Bone marrow (tissue), 2 donors: ENCODE measurements around the gene ZDHHC24.

ENCODE experiments used
- DNase-seq, 2 donors: peaks; one replicate each; lab custom pipeline; 2025; lab: John Stamatoyannopoulos, UW

Gene ZDHHC24

GRCh38 chr11:66494935-66495334 lies 50.9 kb downstream of the ZDHHC24 start:
- no peak for DNase-seq

- no peak for DNase-seq
Observed at GRCh38 chr11:66494458-66494857, 51.4 kb downstream of the ZDHHC24 start.

- no peak for DNase-seq
Observed at GRCh38 chr11:66493130-66493529, 52.7 kb downstream of the ZDHHC24 start.

DNA sequence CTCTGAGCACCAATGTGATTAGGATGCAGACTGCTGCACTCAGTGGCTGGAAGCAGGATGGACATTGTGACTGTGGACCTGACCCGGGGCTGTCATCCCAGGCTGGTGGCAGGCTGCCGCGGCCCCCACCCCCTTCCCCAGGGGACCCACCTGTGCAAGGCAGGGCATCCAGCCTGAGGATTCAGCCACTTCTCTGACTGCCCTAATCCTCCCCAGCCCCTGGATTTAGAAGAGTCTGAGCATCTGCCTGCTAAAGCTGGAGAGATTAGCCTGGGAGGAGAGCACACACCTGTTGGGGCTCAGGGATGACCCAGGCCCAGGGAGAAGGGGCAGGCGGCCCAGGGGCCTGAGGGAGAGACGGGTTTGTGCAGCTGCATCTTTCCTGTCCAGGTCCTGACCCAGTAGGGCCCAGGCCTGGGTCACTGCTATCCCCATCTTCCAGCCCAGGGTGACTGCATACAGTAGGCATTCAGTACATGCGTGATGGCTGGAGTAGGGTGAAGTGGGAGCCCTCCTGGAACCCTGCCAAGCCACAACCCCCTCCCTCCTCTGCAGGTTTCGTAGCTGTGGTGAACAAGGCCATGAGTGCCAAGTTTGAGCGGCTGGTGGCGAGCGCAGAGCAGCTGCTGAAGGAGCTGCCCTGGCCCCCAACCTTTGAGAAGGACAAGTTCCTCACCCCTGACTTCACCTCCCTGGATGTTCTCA lies 53.5 kb downstream of the ZDHHC24 start:
- no peak for DNase-seq

GRCh38 chr11:66491315-66491935 lies 54.4 kb downstream of the ZDHHC24 start:
- no peak for DNase-seq

DNA sequence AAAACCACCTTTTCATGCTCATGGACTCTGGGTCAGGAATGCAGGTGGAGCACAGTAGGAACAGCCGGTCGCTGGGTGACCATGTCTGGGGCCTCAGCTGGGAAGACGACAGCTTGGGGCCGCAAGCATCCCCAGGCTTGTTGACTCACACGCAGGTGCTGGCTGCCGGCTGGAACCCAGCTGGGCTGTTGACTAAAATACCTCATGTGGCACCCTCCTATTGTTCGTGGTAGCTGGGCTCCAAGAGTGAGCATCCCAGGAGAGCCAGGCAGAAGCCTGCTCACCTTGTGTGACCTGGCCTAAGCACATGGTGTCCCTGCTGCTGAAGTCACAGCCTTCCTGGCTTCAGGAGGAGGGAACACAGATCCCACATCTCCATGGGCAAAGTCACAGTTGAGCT lies 56.2 kb downstream of the ZDHHC24 start:
- DNase-seq, result no peak

DNA sequence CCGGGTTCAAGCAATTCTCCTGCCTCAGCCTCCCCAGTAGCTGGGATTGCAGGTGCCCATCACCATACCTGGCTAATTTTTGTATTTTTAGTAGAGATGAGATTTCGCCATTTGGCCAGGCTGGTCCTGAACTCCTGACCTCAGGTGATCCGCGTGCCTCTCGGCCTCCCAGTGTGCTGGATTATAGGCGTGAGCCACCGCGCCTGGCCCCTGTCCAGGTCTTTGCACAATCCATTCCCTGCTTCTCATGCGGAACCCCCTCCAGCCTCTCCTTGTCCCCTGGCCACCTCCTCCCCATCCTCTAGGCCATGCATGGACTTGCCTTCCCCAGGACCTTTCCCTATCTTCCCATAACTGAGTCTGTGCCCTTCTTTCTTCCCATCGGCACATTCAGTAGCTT lies 56.9 kb downstream of the ZDHHC24 start:
- no peak for DNase-seq

DNA sequence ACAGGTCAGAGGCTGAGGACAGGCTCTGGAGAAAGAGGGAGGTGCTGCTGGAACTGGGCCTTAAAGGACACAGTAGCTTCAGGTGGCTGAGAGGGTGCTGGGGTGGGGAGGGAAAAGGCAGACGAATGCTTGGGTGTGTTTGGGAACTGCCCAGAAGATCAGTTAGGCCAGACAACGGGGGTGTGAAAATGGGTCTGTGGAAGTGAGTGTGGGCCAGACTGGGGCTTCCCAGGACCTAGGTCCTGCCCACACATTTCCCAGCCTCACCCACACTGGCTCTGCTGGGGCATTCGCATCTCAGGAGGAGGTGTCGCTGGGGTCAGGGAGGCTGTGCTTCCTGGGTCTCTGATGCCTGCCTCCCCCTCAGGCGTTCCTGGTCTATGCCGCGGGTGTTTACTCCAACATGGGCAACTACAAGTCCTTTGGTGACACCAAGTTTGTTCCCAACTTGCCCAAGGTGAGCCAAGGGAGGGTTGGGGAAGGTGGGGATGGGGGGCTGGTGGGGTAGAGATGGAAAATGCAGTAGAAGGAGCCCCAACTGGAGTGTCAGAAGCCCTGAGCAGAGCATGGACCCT lies 61.0 kb downstream of the ZDHHC24 start:
- no peak for DNase-seq

DNA sequence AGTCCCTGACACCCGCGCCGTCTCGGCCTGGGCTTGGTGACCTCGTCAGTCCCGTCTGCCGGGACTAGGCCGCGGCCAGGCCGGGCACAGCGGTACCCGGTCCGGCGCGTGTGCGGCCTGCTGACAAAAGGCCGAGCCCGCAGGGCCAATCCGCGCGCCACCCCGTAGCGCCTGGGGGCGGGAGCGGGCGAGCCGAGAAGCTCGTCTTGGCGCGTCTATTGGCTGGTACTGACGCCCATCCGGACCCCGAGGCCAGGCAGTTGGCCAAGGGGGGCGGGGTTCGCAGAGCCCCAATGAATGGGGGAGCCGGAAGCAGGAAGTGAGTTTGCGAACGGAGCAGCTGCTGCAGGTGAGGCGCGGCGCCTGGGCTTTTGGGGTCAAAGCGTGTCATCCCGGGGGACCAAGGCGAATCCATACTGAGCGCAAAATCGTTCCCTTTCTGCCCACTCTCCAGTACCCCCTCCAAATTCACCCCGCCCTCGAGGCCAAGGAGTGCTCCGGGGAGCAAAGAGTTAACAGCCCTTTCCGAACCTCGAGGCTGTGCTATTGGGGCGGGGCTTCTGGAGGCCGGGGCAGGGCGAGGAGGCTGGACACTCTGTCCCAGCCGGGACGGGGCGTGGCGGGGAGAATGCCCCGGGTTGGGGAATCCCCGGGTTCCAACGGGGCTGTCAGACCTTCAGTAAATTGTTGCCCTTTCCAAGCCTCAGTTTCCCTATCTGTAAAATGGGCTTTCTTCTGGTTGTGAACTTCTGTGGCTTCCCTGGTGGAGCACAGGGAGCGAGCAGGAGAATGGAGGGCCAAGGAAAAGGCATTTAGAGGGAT lies 65.5 kb downstream of the ZDHHC24 start, which contains the start of gene DPP3:
Gene DPP3 (plus strand): TSS at position 318 of the 822 bp plus-strand sequence. CDS start 1,767 bp downstream, outside the sequence.
- DNase-seq, result peak; percentile 90 to 91

DNA sequence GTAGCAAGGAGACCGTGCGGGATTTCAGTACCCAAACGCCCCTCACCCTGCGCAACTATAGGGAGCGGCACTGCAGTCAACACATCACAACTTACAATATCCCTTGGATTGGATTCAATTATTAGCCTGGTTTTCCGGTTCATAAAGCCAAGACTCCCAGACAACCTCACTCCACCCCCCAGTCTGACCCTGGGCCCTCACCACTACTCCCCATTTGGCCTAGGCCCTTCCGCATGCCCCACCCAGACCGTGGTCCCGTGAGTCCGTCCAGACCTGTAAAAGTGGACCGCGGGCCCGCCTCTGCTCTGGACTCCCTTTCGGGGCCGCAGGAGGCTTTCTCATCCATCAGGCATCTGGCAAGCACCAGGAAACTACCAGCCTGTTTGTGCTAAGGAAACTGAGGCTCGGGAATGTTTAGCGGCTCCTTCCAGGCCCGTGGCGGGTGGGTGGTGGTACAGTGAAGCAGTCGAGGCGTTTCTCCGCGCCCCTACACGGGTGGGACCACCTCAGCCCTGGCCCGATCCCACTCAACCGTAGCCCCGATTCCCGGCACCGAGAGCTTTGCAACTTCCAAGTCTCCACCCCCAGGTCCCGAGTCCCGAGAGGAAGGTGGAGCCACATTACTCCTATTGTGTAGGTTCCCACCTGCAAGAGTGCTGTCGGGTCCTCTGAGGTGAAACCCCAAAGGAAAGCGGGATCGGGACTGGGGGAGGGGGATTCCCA lies 66.3 kb downstream of the ZDHHC24 start:
- no peak for DNase-seq

DNA sequence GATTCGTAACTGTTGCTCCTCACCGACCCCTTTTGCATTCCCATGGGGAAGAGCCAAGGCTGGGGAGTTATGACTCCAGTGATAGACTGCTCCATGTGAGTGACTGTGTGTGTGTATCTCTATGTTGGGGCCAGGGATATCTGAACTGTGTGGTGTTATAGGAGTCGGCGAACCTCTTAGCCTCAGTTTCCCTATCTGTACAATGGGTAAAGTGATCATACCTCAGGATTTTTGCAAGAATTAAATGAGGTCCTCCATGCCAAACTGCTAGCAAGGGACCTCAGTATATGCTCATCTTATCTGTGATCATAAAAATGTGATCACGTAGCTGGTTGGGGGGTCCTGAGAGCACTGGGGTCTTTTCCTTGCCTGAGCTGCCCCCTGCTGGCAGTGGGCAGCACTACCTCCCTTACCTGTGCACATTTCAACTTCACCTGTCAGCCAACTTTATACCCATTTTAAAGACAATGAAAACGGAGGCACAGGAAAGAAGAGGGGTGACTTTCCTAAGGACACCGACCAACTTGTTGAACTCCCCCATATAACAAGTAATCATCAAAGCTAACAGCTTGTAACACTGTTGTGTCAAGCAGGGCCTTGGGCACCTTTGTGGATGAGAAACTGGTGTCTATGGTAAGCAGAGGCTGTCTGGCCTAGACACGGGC lies 67.0 kb downstream of the ZDHHC24 start:
- no peak for DNase-seq

DNA sequence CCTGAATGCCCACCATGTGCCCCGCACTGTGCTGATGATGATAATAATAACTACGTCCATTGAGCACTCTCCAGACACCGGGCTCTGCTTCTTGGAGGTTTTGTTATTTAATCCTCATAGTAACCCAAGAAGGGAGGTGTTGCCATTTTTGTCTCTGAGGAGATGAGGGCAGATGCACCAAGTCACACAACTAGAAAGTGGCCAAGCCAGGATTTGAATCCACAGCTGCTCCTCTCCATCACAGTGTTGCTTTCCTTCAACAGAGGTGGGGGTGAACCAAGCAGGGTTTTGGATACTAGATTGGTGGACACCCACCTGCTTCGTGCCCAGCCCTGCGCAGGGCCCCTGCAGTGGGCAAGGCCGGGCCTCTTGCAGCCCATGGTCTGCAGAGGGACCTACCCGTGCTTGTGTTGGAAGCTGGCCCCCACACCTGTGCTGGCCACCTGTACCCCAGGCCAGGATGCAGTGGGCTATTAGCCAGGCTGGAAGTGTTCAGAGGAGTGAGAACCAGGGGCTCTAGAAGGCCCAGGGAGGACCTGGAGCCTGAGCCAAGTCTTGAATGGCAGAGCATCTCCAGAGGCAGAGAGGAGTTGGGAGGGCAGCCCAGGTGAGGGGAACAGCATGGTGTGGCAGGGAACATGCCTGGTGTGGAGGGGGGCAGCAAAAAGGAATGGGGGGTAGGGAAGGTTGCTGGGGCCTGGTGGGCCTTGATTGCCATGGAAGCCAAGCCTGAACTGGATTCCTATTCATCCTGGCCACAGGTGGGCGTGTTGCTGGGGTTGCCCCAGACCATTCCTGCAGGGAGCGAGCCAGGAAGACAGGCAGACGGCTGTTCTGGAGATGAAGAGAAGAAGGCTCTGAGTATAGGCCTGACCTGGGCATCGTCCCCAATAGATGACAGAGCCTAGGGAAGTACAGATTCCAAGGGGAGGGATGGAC lies 68.3 kb downstream of the ZDHHC24 start:
- no peak for DNase-seq

GRCh38 chr11:66476841-66477251 lies 69.0 kb downstream of the ZDHHC24 start:
- no peak for DNase-seq

- no peak for DNase-seq
Observed at GRCh38 chr11:66476173-66476840, 69.5 kb downstream of the ZDHHC24 start.

DNA sequence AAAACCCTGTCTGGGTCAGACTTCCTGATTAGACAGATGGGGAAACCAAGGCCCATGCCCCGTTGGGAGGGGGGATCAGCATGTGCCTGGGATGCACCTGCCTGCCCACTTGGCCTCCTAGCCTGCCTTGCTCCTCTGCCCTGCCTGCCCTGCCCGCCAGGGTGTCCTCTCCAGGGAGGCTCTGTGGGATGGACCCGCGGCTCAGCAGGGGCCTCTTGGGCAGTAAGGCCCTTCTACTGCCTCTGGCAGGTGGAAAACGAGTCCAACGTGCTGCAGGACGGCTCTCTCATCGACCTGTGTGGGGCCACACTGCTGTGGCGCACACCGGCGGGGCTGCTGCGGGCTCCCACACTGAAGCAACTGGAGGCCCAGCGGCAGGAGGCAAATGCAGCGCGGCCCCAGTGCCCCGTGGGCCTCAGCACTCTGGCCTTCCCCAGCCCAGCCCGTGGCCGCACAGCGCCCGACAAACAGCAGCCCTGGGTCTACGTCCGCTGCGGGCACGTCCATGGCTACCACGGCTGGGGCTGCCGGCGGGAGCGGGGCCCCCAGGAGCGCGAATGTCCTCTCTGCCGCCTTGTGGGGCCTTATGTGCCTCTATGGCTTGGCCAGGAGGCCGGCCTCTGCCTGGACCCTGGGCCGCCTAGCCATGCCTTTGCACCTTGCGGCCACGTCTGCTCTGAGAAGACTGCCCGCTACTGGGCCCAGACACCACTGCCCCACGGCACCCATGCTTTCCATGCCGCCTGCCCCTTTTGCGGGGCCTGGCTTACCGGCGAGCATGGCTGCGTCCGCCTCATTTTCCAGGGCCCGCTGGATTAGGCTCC lies 70.3 kb downstream of the ZDHHC24 start:
- no peak for DNase-seq

- no peak for DNase-seq
Observed at GRCh38 chr11:66473608-66474515, 72.0 kb downstream of the ZDHHC24 start.

DNA sequence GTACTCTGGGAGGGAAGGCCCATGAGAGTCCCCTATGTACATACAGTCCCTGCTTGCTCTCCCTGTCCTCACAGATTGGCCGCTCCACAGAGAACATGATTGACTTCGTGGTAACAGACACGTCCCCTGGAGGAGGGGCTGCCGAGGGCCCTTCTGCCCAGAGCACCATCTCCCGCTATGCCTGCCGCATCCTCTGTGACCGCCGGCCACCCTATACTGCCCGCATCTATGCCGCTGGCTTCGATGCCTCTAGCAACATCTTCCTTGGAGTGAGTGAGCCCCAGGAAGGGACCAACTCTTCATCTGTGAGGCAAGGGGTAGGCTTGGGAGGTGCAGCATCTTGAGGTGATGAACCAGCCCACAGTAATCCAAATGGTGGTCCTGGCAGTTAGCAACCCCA lies 72.7 kb downstream of the ZDHHC24 start:
- DNase-seq, result no peak

DNA sequence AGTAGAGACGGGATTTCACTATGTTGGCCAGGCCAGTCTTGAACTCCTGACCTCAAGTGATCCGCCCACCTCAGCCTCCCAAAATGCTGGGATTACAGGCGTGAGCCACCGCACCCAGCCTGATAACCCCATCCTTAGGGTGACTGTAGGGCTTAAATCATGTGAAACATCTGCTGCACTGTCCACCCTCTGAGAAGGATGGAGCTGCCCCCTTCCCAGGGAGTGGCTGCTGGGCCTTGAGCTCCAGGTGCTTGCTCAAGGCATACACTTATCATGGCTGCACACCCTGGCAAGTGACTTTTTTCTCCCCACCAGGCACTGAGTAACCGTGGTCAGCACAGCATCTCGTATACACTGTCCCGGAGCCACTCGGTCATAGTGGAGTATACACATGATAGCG lies 73.8 kb downstream of the ZDHHC24 start:
- DNase-seq, result no peak
